Measurements from ENCODE around the gene NLGN3. TPM values are rescaled to one million over a fixed set of nuclear protein-coding genes. Genes with fewer than 3 reads are reported as not detected.

NLGN3 gene
- polyA plus RNA-seq, 3 donors, result 0.05 to 0.80 TPM; not detected in 1

GRCh38 chrX:71170660-71171059, 26.0 kb downstream of the NLGN3 start:
- intact Hi-C loops (cut with micrococcal nuclease), result loop anchor here in 1 of 2 donors (10.0 kb wide), 1 partner anchor 76 kb away; the partner anchor contains the start of gene FOXO4
- Mint-ChIP-seq H3K4me1 (peaks cover 46% of the 10 kb centered on the region), H3K27me3 (ENCODE audit: low read depth in 3 of 3) (peaks cover 0 to 16% (median 0%) of the 10 kb centered on the region in 3 donors), H3K27ac (peak overlapping the region in 3 of 7 donors; percentile 53 to 71 (median 57)), H3K9me3 (peaks cover 0 to 6% (median 0%) of the 10 kb centered on the region in 7 donors), H3K36me3 (peaks cover 24 to 26% of the 10 kb centered on the region in 2 donors), H3K4me3 (no peak overlapping the region)
- no peak overlapping the region for H3K9ac ChIP-seq (ENCODE audit: insufficient read depth, low read length, poor library complexity, severe bottlenecking)
- peaks cover 5 to 19% of the 10 kb centered on the region in 2 donors for H3K36me3 ChIP-seq (replicated peaks in 1 of 2; ENCODE audit: control insufficient read depth in 1 of 2, insufficient read depth in 2 of 2, low read length in 2 of 2)
- H2AFZ ChIP-seq (ENCODE audit: insufficient read depth, low read depth, low read length, poor library complexity, severe bottlenecking), result no peak overlapping the region
- no peak for TF ChIP-seq CTCF (IDR thresholded peaks at IDR 0.05)
- 58% methylated on average over 2 of the region's 5 CpGs for WGBS (ENCODE audit: insufficient coverage)
- peaks cover 18 to 23% of the 10 kb centered on the region in 2 donors for H3K4me1 ChIP-seq (ENCODE audit: control insufficient read depth in 1 of 2, insufficient read depth in 2 of 2, low read length in 2 of 2)
- no peak overlapping the region for H3K4me2 ChIP-seq (replicated peaks; ENCODE audit: extremely low read depth, low read length, poor library complexity, severe bottlenecking)
- no peak overlapping the region for H3K4me3 ChIP-seq (replicated peaks in 1 of 3; ENCODE audit: low read depth in 2 of 3, low read length in 3 of 3)
- peaks cover 19% of the 10 kb centered on the region for H3K79me2 ChIP-seq (ENCODE audit: insufficient read depth, low read length)
- H3K27me3 ChIP-seq (ENCODE audit: control insufficient read depth in 2 of 2, insufficient read depth in 2 of 2, low read length in 2 of 2), result no peaks in the 10 kb centered on the region
- H3K27ac ChIP-seq (ENCODE audit: low read depth in 1 of 2, low read length in 2 of 2), result peak overlapping the region; percentile 17 to 53
- no peaks in the 10 kb centered on the region for H3K9me3 ChIP-seq (replicated peaks in 1 of 2; ENCODE audit: control insufficient read depth in 1 of 2, insufficient read depth in 1 of 2, low read length in 2 of 2)
- no peak for DNase-seq
- H4K20me1 ChIP-seq (ENCODE audit: insufficient read depth, low read length), result no peaks in the 10 kb centered on the region

GRCh38 chrX:71171110-71171801, 26.6 kb downstream of the NLGN3 start:
- H3K9ac ChIP-seq (ENCODE audit: insufficient read depth, low read length, poor library complexity, severe bottlenecking), result no peak overlapping the region
- H3K9me3 ChIP-seq (replicated peaks in 1 of 2; ENCODE audit: control insufficient read depth in 1 of 2, insufficient read depth in 1 of 2, low read length in 2 of 2), result no peaks in the 10 kb centered on the region
- H3K79me2 ChIP-seq (ENCODE audit: insufficient read depth, low read length), result peaks cover 19% of the 10 kb centered on the region
- Mint-ChIP-seq H3K4me1 (peaks cover 46% of the 10 kb centered on the region), H3K36me3 (peaks cover 20 to 25% of the 10 kb centered on the region in 2 donors), H3K9me3 (peaks cover 0 to 3% (median 0%) of the 10 kb centered on the region in 7 donors), H3K4me3 (peak overlapping the region in 1 of 2 donors; percentile 46), H3K27me3 (ENCODE audit: low read depth in 3 of 3) (peaks cover 0 to 12% (median 0%) of the 10 kb centered on the region in 3 donors), H3K27ac (peak overlapping the region; percentile 54 to 91 (median 72))
- H4K20me1 ChIP-seq (ENCODE audit: insufficient read depth, low read length), result no peaks in the 10 kb centered on the region
- peaks cover 18 to 23% of the 10 kb centered on the region in 2 donors for H3K4me1 ChIP-seq (ENCODE audit: control insufficient read depth in 1 of 2, insufficient read depth in 2 of 2, low read length in 2 of 2)
- H3K27me3 ChIP-seq (ENCODE audit: control insufficient read depth in 2 of 2, insufficient read depth in 2 of 2, low read length in 2 of 2), result no peaks in the 10 kb centered on the region
- peak overlapping the region; percentile 47 to 71 for H3K27ac ChIP-seq (ENCODE audit: low read depth in 1 of 2, low read length in 2 of 2)
- H3K4me3 ChIP-seq (replicated peaks in 1 of 3; ENCODE audit: low read depth in 2 of 3, low read length in 3 of 3), result no peak overlapping the region
- H2AFZ ChIP-seq (ENCODE audit: insufficient read depth, low read depth, low read length, poor library complexity, severe bottlenecking), result peak overlapping the region; percentile 16
- peaks cover 5 to 19% of the 10 kb centered on the region in 2 donors for H3K36me3 ChIP-seq (replicated peaks in 1 of 2; ENCODE audit: control insufficient read depth in 1 of 2, insufficient read depth in 2 of 2, low read length in 2 of 2)
- peak in 1 of 3 donors; percentile 1 for DNase-seq
- WGBS (ENCODE audit: insufficient coverage), result no CpG with 5 or more reads among the region's 12 CpGs
- intact Hi-C loops (cut with micrococcal nuclease), result loop anchor here in 1 of 2 donors (10.0 kb wide), 1 partner anchor 76 kb away; the partner anchor contains the start of gene FOXO4
- H3K4me2 ChIP-seq (replicated peaks; ENCODE audit: extremely low read depth, low read length, poor library complexity, severe bottlenecking), result peak overlapping the region; percentile 39
- no peak for TF ChIP-seq CTCF (IDR thresholded peaks at IDR 0.05)
